T-helper 2 cell (primary cell): ENCODE measurements around the gene ELOVL6.
A peak's percentile ranks its signal among the peaks of the same experiment; 100 is the strongest.
"Not testable (repeated sequence)": the region's sequence is repeated elsewhere in the genome, so short reads cannot be mapped to it uniquely, and the experiment has no call there.

Experiments
- DNase-seq, 5 experiments: peaks; one replicate each; pipeline versions ENCODE4 v3.0.0 to v3.0.0-alpha.2; 2012 to 2022

Gene ELOVL6

GRCh38 chr4:110196206-110196870 is 2.1 kb downstream of the ELOVL6 start:
- DNase-seq = peak in 3 of 5 experiments; percentile 8 to 53 (median 17)

GRCh38 chr4:110195561-110196205 is 2.7 kb downstream of the ELOVL6 start:
- peak in 2 of 5 experiments; percentile 11 to 54 for DNase-seq

- DNase-seq = peak in 4 of 5 experiments; percentile 40 to 95 (median 62)
Measured at GRCh38 chr4:110193822-110194761, 4.3 kb downstream of the ELOVL6 start.

- DNase-seq = not testable (repeated sequence)
Measured at GRCh38 chr4:110193287-110193686, 5.1 kb downstream of the ELOVL6 start.

GRCh38 chr4:110190249-110190648 is 8.2 kb downstream of the ELOVL6 start:
- DNase-seq = no peak

- DNase-seq = no peak
Measured at GRCh38 chr4:110188113-110188512, 10.3 kb downstream of the ELOVL6 start.

GRCh38 chr4:110184791-110185155 is 13.6 kb downstream of the ELOVL6 start:
- no peak for DNase-seq

- no peak for DNase-seq
Measured at GRCh38 chr4:110184140-110184790, 14.2 kb downstream of the ELOVL6 start.

GRCh38 chr4:110183643-110184042 is 14.8 kb downstream of the ELOVL6 start:
- DNase-seq = no peak

GRCh38 chr4:110183058-110183457 is 15.4 kb downstream of the ELOVL6 start:
- DNase-seq = no peak

GRCh38 chr4:110181890-110182289 is 16.5 kb downstream of the ELOVL6 start:
- no peak for DNase-seq

- no peak for DNase-seq
Measured at GRCh38 chr4:110175634-110176033, 22.8 kb downstream of the ELOVL6 start.

- DNase-seq = no peak
Measured at GRCh38 chr4:110172972-110173371, 25.4 kb downstream of the ELOVL6 start.

GRCh38 chr4:110171971-110172370 is 26.4 kb downstream of the ELOVL6 start:
- no peak for DNase-seq

- DNase-seq = no peak
Measured at GRCh38 chr4:110170861-110171260, 27.6 kb downstream of the ELOVL6 start.

- DNase-seq = peak in 4 of 5 experiments; percentile 13 to 95 (median 25)
Measured at GRCh38 chr4:110165382-110166286, 32.8 kb downstream of the ELOVL6 start.

GRCh38 chr4:110164856-110165255 is 33.6 kb downstream of the ELOVL6 start:
- DNase-seq = peak in 1 of 5 experiments; percentile 85

- DNase-seq = no peak
Measured at GRCh38 chr4:110164251-110164650, 34.2 kb downstream of the ELOVL6 start.

- no peak for DNase-seq
Measured at GRCh38 chr4:110163327-110164069, 34.9 kb downstream of the ELOVL6 start.

- no peak for DNase-seq
Measured at GRCh38 chr4:110160618-110161017, 37.8 kb downstream of the ELOVL6 start.

- DNase-seq = no peak
Measured at GRCh38 chr4:110159541-110159940, 38.9 kb downstream of the ELOVL6 start.
